ENCODE measurements around the gene SHPK. TPM values are rescaled to one million over a fixed set of nuclear protein-coding genes. Genes with fewer than 3 reads are reported as not detected.

The SHPK gene
- polyA plus RNA-seq, 2 of the 4 experiments (the other 2 are of a cell fraction) = 10.7 to 11.2 TPM

DNA sequence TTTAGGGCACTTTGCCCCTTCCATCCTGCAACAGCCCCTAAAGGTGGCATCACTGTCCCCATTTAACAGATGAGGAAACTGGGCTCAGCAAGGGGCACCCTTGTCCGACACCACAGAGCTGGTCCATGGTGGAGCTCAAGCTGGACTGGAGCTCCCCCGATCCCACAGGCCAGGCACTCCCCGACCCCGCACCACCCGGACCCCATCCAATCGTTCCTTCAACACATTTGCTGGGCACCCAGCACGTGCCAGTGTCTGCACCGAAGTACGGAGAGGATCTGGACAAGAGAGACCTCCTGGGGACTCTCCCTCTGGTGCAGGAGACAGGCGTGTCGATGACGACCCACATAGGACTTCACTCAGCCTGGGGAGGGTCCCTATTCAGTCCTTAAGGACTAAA, 46.0 kb upstream of the SHPK start:
- no peak for ATAC-seq
- no peak overlapping the region for H3K4me2 ChIP-seq
- no peak for DNase-seq (ENCODE audit: low read depth in 1 of 2, low spot score in 1 of 2)
- FAIRE-seq = no peak
- no peak overlapping the region for H3K27ac ChIP-seq
- H3K4me1 ChIP-seq = no peaks in the 10 kb centered on the region
- H3K4me3 ChIP-seq = no peak overlapping the region
- CTCF ChIA-PET = interaction anchor here (0.8 to 1.9 kb wide), 18 partner anchors 8 to 232 kb away, joined by 3 to 19 read pairs (median 5); partner anchors contain the start of genes HASPIN, ITGAE and NCBP3
- TF ChIP-seq CBX8 (IDR thresholded peaks at IDR 0.05) (no peak), CHD2 (IDR thresholded peaks at IDR 0.05; ENCODE audit: low read length, partially characterized antibody) (no peak), CEBPB (IDR thresholded peaks at IDR 0.05) (no peak), RCOR1 (IDR thresholded peaks at IDR 0.05; ENCODE audit: low read depth, low read length) (no peak), HOXB13 (CRISPR knock-in tag; IDR thresholded peaks at IDR 0.05; ENCODE audit: low read depth) (no peak), EP300 (IDR thresholded peaks at IDR 0.05) (no peak), RARB (CRISPR knock-in tag; IDR thresholded peaks at IDR 0.05) (no peak), NR3C1 (IDR thresholded peaks at IDR 0.05) (no peak), CBX2 (IDR thresholded peaks at IDR 0.05; ENCODE audit: borderline replicate concordance, low read depth) (no peak), BHLHE40 (IDR thresholded peaks at IDR 0.05; ENCODE audit: low read depth, low read length) (no peak), RAD21 (conservative IDR thresholded peaks at IDR 0.05 in 1 of 2, IDR thresholded peaks at IDR 0.05 in 1 of 2) (no peak), MAFK (IDR thresholded peaks at IDR 0.05; ENCODE audit: partially characterized antibody) (no peak)
- 85% methylated on average over 12 of the region's 12 CpGs for WGBS (ENCODE audit: missing lambda C conversion rate)
- POLR2A ChIA-PET = no interaction called here
- H3K9me3 ChIP-seq = no peaks in the 10 kb centered on the region

DNA sequence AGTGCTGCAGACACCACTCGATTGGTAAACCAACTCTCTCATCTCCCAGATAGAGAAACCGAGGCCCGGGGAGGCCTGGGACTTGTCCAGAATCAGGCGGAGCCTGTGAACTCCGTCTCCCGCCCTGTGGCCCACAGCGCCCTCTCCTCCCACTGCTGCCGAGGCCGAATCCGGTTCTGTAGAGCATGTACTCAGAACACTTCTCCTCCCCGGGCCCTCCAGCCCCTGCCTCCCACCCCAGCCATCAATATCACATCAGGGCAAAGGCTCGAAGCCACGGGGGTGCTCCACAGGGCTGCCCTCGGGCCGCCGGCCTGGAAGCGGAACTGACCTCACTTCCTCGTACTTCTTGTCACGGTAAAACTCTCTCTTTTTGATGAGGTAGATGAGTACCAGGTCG, 45.5 kb upstream of the SHPK start:
- ChIA-PET CTCF (interaction anchor here (1.2 to 1.7 kb wide), 4 partner anchors 10 to 146 kb away, joined by 3 to 6 read pairs (median 6); no protein-coding TSS in a partner anchor), POLR2A (no interaction called here)
- DNase-seq (ENCODE audit: low read depth in 1 of 2, low spot score in 1 of 2) = no peak
- no peak overlapping the region for H3K27ac ChIP-seq
- no peaks in the 10 kb centered on the region for H3K4me1 ChIP-seq
- H3K4me3 ChIP-seq = no peak overlapping the region
- no peak for ATAC-seq
- H3K4me2 ChIP-seq = no peak overlapping the region
- TF ChIP-seq CHD4 (IDR thresholded peaks at IDR 0.05; ENCODE audit: borderline replicate concordance) = no peak
- TF ChIP-seq RFX5 (IDR thresholded peaks at IDR 0.05) = no peak
- no peak for TF ChIP-seq CBX2 (IDR thresholded peaks at IDR 0.05; ENCODE audit: borderline replicate concordance, low read depth)
- no peak for TF ChIP-seq TFCP2L1 (CRISPR knock-in tag; IDR thresholded peaks at IDR 0.05)
- no peak for TF ChIP-seq RARB (CRISPR knock-in tag; IDR thresholded peaks at IDR 0.05)
- TF ChIP-seq HEYL (CRISPR knock-in tag; IDR thresholded peaks at IDR 0.05) = no peak
- 83% methylated on average over 20 of the region's 20 CpGs for WGBS (ENCODE audit: missing lambda C conversion rate)
- no peak for FAIRE-seq
- no peaks in the 10 kb centered on the region for H3K9me3 ChIP-seq

DNA sequence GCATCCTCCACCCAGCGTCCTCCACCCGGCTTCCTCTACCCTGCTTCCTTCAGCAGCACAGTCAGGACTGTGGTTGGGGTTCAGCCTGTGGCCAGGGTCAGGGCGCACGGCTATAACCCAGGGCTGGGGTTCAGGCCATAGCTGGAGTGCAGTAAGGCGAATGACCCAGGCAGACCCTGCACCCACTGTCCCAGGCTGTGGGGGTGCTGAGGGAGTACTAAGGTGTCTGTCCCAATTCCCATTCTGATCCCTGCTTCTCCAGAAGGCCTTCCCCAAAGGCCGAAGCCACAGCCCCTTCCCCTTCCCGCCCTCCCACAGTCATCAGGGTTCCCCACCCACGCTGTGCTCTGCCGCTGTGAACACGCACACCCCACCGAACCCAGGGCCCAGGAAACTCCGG, 45.0 kb upstream of the SHPK start:
- Histone ChIP-seq H3K9me3 (no peaks in the 10 kb centered on the region), H3K4me3 (no peak overlapping the region), H3K4me2 (no peak overlapping the region), H3K27ac (no peak overlapping the region), H3K4me1 (no peaks in the 10 kb centered on the region)
- no peak for DNase-seq (ENCODE audit: low read depth in 1 of 2, low spot score in 1 of 2)
- CTCF ChIA-PET = interaction anchor here (1.2 kb wide), 1 partner anchor 57 kb away, joined by 5 read pairs; no protein-coding TSS in a partner anchor
- ATAC-seq = no peak
- POLR2A ChIA-PET = no interaction called here
- 90% methylated on average over 11 of the region's 12 CpGs for WGBS (ENCODE audit: missing lambda C conversion rate)
- no peak for TF ChIP-seq RAD21 (conservative IDR thresholded peaks at IDR 0.05 in 1 of 2, IDR thresholded peaks at IDR 0.05 in 1 of 2)
- TF ChIP-seq GATA3 (IDR thresholded peaks at IDR 0.05; ENCODE audit: borderline replicate concordance) = no peak
- TF ChIP-seq ZFP36 (IDR thresholded peaks at IDR 0.05; ENCODE audit: borderline replicate concordance, partially characterized antibody) = no peak
- TF ChIP-seq, protein P1, sequence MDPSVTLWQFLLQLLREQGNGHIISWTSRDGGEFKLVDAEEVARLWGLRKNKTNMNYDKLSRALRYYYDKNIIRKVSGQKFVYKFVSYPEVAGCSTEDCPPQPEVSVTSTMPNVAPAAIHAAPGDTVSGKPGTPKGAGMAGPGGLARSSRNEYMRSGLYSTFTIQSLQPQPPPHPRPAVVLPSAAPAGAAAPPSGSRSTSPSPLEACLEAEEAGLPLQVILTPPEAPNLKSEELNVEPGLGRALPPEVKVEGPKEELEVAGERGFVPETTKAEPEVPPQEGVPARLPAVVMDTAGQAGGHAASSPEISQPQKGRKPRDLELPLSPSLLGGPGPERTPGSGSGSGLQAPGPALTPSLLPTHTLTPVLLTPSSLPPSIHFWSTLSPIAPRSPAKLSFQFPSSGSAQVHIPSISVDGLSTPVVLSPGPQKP (IDR thresholded peaks at IDR 0.05; ENCODE audit: low read depth, low read length) = no peak
- TF ChIP-seq KDM5A (IDR thresholded peaks at IDR 0.05) = no peak
- TF ChIP-seq, protein P2, sequence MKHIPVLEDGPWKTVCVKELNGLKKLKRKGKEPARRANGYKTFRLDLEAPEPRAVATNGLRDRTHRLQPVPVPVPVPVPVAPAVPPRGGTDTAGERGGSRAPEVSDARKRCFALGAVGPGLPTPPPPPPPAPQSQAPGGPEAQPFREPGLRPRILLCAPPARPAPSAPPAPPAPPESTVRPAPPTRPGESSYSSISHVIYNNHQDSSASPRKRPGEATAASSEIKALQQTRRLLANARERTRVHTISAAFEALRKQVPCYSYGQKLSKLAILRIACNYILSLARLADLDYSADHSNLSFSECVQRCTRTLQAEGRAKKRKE (CRISPR knock-in tag; IDR thresholded peaks at IDR 0.05; ENCODE audit: low read depth) = no peak
- TF ChIP-seq TFCP2L1 (CRISPR knock-in tag; IDR thresholded peaks at IDR 0.05) = no peak
- TF ChIP-seq, protein P3, sequence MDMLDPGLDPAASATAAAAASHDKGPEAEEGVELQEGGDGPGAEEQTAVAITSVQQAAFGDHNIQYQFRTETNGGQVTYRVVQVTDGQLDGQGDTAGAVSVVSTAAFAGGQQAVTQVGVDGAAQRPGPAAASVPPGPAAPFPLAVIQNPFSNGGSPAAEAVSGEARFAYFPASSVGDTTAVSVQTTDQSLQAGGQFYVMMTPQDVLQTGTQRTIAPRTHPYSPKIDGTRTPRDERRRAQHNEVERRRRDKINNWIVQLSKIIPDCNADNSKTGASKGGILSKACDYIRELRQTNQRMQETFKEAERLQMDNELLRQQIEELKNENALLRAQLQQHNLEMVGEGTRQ (IDR thresholded peaks at IDR 0.05) = no peak
- TF ChIP-seq FOSB (CRISPR knock-in tag; IDR thresholded peaks at IDR 0.05) = no peak
- TF ChIP-seq, protein P4, sequence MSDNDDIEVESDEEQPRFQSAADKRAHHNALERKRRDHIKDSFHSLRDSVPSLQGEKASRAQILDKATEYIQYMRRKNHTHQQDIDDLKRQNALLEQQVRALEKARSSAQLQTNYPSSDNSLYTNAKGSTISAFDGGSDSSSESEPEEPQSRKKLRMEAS (IDR thresholded peaks at IDR 0.05) = no peak
- TF ChIP-seq RARB (CRISPR knock-in tag; IDR thresholded peaks at IDR 0.05) = no peak
- TF ChIP-seq, protein P5, sequence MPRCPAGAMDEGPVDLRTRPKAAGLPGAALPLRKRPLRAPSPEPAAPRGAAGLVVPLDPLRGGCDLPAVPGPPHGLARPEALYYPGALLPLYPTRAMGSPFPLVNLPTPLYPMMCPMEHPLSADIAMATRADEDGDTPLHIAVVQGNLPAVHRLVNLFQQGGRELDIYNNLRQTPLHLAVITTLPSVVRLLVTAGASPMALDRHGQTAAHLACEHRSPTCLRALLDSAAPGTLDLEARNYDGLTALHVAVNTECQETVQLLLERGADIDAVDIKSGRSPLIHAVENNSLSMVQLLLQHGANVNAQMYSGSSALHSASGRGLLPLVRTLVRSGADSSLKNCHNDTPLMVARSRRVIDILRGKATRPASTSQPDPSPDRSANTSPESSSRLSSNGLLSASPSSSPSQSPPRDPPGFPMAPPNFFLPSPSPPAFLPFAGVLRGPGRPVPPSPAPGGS (IDR thresholded peaks at IDR 0.05) = no peak
- no peak for FAIRE-seq

Data from A549 (cell line).